Erythroblast (primary cell): ENCODE results near the gene FAM228B.

ENCODE experiments used
- GATA1 ChIP-seq: IDR thresholded peaks from 2 replicates; pipeline ENCODE4 v1.6.1; 2011; ENCODE audit warnings: low read depth, mild to moderate bottlenecking, control low read depth, low read length, moderate library complexity
- POLR2A ChIP-seq: IDR thresholded peaks from 2 replicates; pipeline ENCODE4 v1.6.1; 2011; ENCODE audit warnings: mild to moderate bottlenecking, low read length

GRCh38 chr2:24191156-24191555, 67.9 kb downstream of the FAM228B start:
- TF ChIP-seq POLR2A = no peak
- no peak for TF ChIP-seq GATA1
